Parathyroid adenoma (tissue), 2 donors: Measurements from ENCODE around the gene TUBB.

Experiments used
- H2AFZ ChIP-seq: fragments of 300-600 bp; sonication (generic); one replicate; pipeline ENCODE4 v1.7.0; 2017; ENCODE audit warnings: antibody characterized with exemption, mild to moderate bottlenecking
- H3K27ac ChIP-seq: fragments of 300-600 bp; sonication (generic); one replicate; pipeline ENCODE4 v1.7.0; 2017
- H3K27me3 ChIP-seq: fragments of 300-600 bp; sonication (generic); one replicate; pipeline ENCODE4 v1.7.0; 2017; ENCODE audit warnings: low read length; ENCODE audit not compliant: control insufficient read depth, insufficient read depth
- H3K36me3 ChIP-seq: fragments of 300-600 bp; sonication (generic); one replicate; pipeline ENCODE4 v1.7.0; 2017; ENCODE audit warnings: low read length; ENCODE audit not compliant: control insufficient read depth, insufficient read depth
- H3K4me1 ChIP-seq: fragments of 300-600 bp; sonication (generic); one replicate; pipeline ENCODE4 v1.7.0; 2017; ENCODE audit warnings: control low read depth
- H3K4me2 ChIP-seq: fragments of 300-600 bp; sonication (generic); one replicate; pipeline ENCODE4 v1.7.0; 2017; ENCODE audit warnings: low read length
- H3K4me3 ChIP-seq: fragments of 300-600 bp; sonication (generic); one replicate; pipeline ENCODE4 v1.7.0; 2017; ENCODE audit warnings: low read depth, low read length
- H3K79me2 ChIP-seq: fragments of 300-600 bp; sonication (generic); one replicate; pipeline ENCODE4 v1.7.0; 2017; ENCODE audit warnings: control low read depth
- H3K9ac ChIP-seq: fragments of 300-600 bp; sonication (generic); one replicate; pipeline ENCODE4 v1.7.0; 2017; ENCODE audit warnings: mild to moderate bottlenecking
- H3K9me3 ChIP-seq: fragments of 300-600 bp; sonication (generic); one replicate; pipeline ENCODE4 v1.7.0; 2017; ENCODE audit warnings: low read length; ENCODE audit not compliant: control insufficient read depth
- TF ChIP-seq, protein P1 (sequence below): fragments of 300-600 bp; sonication (generic); IDR thresholded peaks from one replicate; pipeline ENCODE4 v1.7.0; 2017; ENCODE audit warnings: antibody characterized with exemption, mild to moderate bottlenecking
- donor health status: primary hyperparathyroidism.

The TUBB gene

GRCh38 chr6:30683183-30683979 lies 36.8 kb upstream of the TUBB start:
- Histone ChIP-seq H3K79me2 (no peaks in the 10 kb centered on the region), H3K9me3 (no peaks in the 10 kb centered on the region), H3K9ac (no peak overlapping the region), H2AFZ (no peak overlapping the region), H3K36me3 (no peaks in the 10 kb centered on the region), H3K4me2 (peak overlapping the region; percentile 39), H3K4me1 (no peaks in the 10 kb centered on the region), H3K4me3 (peak overlapping the region; percentile 37), H3K27me3 (no peaks in the 10 kb centered on the region), H3K27ac (peak overlapping the region; percentile 59)
- TF ChIP-seq, protein P1, sequence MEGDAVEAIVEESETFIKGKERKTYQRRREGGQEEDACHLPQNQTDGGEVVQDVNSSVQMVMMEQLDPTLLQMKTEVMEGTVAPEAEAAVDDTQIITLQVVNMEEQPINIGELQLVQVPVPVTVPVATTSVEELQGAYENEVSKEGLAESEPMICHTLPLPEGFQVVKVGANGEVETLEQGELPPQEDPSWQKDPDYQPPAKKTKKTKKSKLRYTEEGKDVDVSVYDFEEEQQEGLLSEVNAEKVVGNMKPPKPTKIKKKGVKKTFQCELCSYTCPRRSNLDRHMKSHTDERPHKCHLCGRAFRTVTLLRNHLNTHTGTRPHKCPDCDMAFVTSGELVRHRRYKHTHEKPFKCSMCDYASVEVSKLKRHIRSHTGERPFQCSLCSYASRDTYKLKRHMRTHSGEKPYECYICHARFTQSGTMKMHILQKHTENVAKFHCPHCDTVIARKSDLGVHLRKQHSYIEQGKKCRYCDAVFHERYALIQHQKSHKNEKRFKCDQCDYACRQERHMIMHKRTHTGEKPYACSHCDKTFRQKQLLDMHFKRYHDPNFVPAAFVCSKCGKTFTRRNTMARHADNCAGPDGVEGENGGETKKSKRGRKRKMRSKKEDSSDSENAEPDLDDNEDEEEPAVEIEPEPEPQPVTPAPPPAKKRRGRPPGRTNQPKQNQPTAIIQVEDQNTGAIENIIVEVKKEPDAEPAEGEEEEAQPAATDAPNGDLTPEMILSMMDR, result no peak

DNA sequence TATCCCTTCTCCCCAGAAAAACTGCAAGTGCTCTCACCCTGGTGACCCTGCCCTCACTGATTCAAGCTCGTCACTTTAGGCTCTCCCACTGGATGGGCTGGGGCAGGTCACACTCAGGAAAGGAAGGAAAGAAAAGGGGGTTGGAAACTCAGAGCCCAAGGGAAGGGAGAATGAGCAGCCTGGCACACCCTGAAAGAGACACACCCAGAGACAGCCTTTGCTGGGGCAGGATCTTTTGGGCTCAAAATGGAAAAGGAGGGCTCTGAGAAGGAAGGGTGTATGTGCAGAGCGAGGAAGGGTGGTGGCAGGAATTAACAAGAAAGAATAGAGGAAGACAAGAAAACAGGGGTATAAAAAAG lies 36.2 kb upstream of the TUBB start:
- H3K4me1 ChIP-seq, result no peaks in the 10 kb centered on the region
- H2AFZ ChIP-seq, result no peak overlapping the region
- no peaks in the 10 kb centered on the region for H3K9me3 ChIP-seq
- TF ChIP-seq, protein P1, result no peak
- H3K79me2 ChIP-seq, result no peaks in the 10 kb centered on the region
- no peaks in the 10 kb centered on the region for H3K36me3 ChIP-seq
- no peak overlapping the region for H3K9ac ChIP-seq
- peak overlapping the region; percentile 39 for H3K4me2 ChIP-seq
- H3K27me3 ChIP-seq, result no peaks in the 10 kb centered on the region
- H3K4me3 ChIP-seq, result peak overlapping the region; percentile 37
- H3K27ac ChIP-seq, result no peak overlapping the region

DNA sequence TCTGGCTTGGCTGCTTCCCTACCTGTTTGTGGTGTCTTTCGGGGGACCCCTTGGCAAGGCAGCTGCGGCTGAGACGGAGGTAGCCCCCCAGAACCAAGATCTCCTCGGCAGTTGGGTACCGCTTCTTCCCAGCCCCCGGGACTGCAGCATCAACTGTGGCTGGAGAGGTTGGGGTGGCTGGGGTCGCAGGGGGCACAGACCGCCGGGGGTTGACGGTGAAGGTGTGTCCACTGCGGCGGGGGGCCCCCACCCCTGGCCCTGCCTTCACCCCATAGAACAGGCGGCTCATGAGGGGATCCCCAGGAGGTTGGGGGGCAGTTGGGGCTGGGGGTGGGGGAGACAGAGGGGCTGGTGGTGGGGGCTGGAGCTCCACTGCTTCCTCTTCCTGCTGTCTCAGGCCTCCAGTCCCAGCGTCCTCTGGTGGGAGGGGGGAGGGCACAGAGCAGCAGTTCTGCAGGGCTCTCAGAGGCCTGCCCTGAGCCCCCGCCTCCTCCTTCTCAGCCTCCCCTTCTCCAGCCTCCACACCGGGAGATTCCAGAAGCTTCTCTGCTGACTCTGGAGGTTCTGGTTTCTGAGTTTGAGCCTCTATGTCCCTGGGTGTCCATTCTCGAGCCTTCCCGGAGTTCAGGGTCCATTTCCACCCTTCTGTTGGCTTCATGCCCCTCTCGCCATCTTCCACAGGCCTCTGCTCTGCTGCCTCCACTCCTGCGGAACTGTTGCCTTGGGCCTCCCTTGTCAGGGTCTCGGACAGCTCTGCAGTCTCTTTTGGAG lies 35.6 kb upstream of the TUBB start:
- Histone ChIP-seq H3K4me1 (no peaks in the 10 kb centered on the region), H3K9ac (no peak overlapping the region), H2AFZ (no peak overlapping the region), H3K9me3 (no peaks in the 10 kb centered on the region), H3K79me2 (no peaks in the 10 kb centered on the region), H3K4me3 (peak overlapping the region; percentile 37), H3K27me3 (no peaks in the 10 kb centered on the region), H3K36me3 (no peaks in the 10 kb centered on the region), H3K27ac (peak overlapping the region; percentile 93), H3K4me2 (no peak overlapping the region)
- TF ChIP-seq, protein P1, result no peak

- H3K79me2 ChIP-seq, result no peaks in the 10 kb centered on the region
- no peak overlapping the region for H2AFZ ChIP-seq
- no peak overlapping the region for H3K9ac ChIP-seq
- H3K36me3 ChIP-seq, result no peaks in the 10 kb centered on the region
- H3K27me3 ChIP-seq, result no peaks in the 10 kb centered on the region
- peak overlapping the region; percentile 94 for H3K4me2 ChIP-seq
- no peaks in the 10 kb centered on the region for H3K4me1 ChIP-seq
- TF ChIP-seq, protein P1, result no peak
- H3K4me3 ChIP-seq, result peak overlapping the region; percentile 84
- peak overlapping the region; percentile 93 for H3K27ac ChIP-seq
- no peaks in the 10 kb centered on the region for H3K9me3 ChIP-seq
Measured at GRCh38 chr6:30685157-30686008, 34.8 kb upstream of the TUBB start.
